ENCODE results near the gene FLRT1. TPM values are rescaled to one million over a fixed set of nuclear protein-coding genes. Genes with fewer than 3 reads are reported as not detected.

FLRT1 gene
- polyA plus RNA-seq, 1 donor from 2014 or later = 2.6 TPM

DNA sequence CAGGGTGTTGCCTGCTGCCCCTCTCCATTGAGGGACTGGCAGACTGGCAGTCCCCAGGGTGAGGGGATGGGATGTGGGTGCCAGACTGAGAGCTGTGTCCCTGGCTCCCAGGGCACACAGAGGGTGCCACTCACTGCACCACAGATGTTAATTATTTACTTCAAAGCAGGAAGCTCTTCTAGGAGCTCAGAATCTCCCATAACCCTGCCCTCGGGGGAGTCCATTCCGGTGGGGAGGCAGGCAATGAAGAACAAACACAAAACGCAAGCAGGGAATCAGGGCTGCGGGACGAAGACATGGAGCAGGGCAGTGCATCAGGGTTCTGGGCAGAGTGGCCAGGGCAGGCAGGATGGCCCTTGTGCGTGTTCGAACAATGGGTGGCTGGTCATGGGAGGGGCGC lies 24.4 kb upstream of the FLRT1 start:
- H3K9me3 ChIP-seq (ENCODE audit: low read length) = no peaks in the 10 kb centered on the region
- peaks cover 7% of the 10 kb centered on the region for H3K27me3 ChIP-seq (ENCODE audit: insufficient read depth, low read depth, low read length)
- H3K27ac ChIP-seq (ENCODE audit: low read length) = no peak overlapping the region
- H3K4me3 ChIP-seq (ENCODE audit: low read length) = no peak overlapping the region
- H3K36me3 ChIP-seq (ENCODE audit: insufficient read depth, low read length) = no peaks in the 10 kb centered on the region
- H3K9me2 ChIP-seq (ENCODE audit: insufficient read depth, low read length) = no peaks in the 10 kb centered on the region
- H3F3A ChIP-seq (ENCODE audit: insufficient read depth, low read length, poor library complexity, severe bottlenecking) = no peaks in the 10 kb centered on the region
- H3K9ac ChIP-seq (ENCODE audit: low read length) = no peak overlapping the region
- H3K4me2 ChIP-seq (ENCODE audit: low read length) = no peak overlapping the region
- no peaks in the 10 kb centered on the region for H3K79me2 ChIP-seq (replicated peaks; ENCODE audit: insufficient read depth, low read length)
- H2AFZ ChIP-seq (ENCODE audit: low read depth, low read length) = no peak overlapping the region
- no peaks in the 10 kb centered on the region for H4K20me1 ChIP-seq (ENCODE audit: insufficient read depth)
- no peak for TF ChIP-seq EP300 (conservative IDR thresholded peaks at IDR 0.05; ENCODE audit: poor library complexity, severe bottlenecking)
- no peak for TF ChIP-seq TAF1 (IDR thresholded peaks at IDR 0.05; ENCODE audit: low read depth)
- no peak for TF ChIP-seq RAD21 (conservative IDR thresholded peaks at IDR 0.05)
- TF ChIP-seq EZH2 (IDR thresholded peaks at IDR 0.05; ENCODE audit: borderline replicate concordance, insufficient read depth, low read length, poor library complexity, severe bottlenecking) = no peak
- TF ChIP-seq, protein P1, sequence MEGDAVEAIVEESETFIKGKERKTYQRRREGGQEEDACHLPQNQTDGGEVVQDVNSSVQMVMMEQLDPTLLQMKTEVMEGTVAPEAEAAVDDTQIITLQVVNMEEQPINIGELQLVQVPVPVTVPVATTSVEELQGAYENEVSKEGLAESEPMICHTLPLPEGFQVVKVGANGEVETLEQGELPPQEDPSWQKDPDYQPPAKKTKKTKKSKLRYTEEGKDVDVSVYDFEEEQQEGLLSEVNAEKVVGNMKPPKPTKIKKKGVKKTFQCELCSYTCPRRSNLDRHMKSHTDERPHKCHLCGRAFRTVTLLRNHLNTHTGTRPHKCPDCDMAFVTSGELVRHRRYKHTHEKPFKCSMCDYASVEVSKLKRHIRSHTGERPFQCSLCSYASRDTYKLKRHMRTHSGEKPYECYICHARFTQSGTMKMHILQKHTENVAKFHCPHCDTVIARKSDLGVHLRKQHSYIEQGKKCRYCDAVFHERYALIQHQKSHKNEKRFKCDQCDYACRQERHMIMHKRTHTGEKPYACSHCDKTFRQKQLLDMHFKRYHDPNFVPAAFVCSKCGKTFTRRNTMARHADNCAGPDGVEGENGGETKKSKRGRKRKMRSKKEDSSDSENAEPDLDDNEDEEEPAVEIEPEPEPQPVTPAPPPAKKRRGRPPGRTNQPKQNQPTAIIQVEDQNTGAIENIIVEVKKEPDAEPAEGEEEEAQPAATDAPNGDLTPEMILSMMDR (IDR thresholded peaks at IDR 0.05; ENCODE audit: poor library complexity, severe bottlenecking) = no peak
- no peak for TF ChIP-seq POLR2AphosphoS5 (IDR thresholded peaks at IDR 0.05)
- no peak for TF ChIP-seq SMC3 (conservative IDR thresholded peaks at IDR 0.05; ENCODE audit: poor library complexity)
- TF ChIP-seq, protein P2, sequence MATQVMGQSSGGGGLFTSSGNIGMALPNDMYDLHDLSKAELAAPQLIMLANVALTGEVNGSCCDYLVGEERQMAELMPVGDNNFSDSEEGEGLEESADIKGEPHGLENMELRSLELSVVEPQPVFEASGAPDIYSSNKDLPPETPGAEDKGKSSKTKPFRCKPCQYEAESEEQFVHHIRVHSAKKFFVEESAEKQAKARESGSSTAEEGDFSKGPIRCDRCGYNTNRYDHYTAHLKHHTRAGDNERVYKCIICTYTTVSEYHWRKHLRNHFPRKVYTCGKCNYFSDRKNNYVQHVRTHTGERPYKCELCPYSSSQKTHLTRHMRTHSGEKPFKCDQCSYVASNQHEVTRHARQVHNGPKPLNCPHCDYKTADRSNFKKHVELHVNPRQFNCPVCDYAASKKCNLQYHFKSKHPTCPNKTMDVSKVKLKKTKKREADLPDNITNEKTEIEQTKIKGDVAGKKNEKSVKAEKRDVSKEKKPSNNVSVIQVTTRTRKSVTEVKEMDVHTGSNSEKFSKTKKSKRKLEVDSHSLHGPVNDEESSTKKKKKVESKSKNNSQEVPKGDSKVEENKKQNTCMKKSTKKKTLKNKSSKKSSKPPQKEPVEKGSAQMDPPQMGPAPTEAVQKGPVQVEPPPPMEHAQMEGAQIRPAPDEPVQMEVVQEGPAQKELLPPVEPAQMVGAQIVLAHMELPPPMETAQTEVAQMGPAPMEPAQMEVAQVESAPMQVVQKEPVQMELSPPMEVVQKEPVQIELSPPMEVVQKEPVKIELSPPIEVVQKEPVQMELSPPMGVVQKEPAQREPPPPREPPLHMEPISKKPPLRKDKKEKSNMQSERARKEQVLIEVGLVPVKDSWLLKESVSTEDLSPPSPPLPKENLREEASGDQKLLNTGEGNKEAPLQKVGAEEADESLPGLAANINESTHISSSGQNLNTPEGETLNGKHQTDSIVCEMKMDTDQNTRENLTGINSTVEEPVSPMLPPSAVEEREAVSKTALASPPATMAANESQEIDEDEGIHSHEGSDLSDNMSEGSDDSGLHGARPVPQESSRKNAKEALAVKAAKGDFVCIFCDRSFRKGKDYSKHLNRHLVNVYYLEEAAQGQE (IDR thresholded peaks at IDR 0.05; ENCODE audit: borderline replicate concordance) = no peak
- no peak for TF ChIP-seq MXI1 (conservative IDR thresholded peaks at IDR 0.05; ENCODE audit: poor library complexity, severe bottlenecking)

DNA sequence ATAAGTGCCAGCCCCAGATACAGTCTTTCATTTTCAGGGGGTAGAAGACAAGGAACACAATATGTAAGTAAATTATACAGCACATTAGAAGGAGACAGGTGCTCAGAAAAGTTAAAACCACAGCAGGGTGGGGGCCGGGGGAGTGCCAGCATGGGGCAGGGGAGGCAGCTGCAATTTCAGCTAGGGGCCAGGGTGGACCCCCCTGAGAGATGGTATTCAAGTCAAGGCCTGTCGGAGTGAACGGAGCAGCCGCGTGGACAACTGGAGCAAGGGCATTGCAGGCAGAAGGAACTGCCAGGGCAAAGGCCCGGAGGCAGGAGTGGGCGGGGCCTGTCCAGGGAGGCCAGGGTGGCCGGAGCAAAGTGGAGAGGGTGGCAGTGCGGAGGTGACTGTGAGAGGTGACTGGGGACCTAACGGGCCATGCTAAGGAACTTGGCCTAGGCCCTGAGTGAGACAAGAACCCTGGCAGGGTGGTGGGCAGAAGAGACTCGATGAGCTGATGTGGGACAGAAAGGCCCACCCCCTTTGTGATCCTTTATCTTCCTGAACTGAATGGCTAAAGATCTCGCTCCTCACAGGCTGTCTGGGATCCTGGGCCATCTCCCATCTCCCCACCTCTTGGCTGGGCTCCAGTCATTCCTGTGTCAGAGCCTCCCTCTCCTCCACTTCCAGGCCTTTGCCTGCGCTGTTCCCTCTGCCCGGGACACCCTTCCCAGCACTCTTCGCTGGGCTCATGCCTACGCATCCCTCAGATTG lies 22.4 kb upstream of the FLRT1 start:
- H2AFZ ChIP-seq (ENCODE audit: low read depth, low read length) = no peak overlapping the region
- no peak overlapping the region for H3K4me2 ChIP-seq (ENCODE audit: low read length)
- no peaks in the 10 kb centered on the region for H3K36me3 ChIP-seq (ENCODE audit: insufficient read depth, low read length)
- H3K79me2 ChIP-seq (replicated peaks; ENCODE audit: insufficient read depth, low read length) = no peaks in the 10 kb centered on the region
- no peaks in the 10 kb centered on the region for H3F3A ChIP-seq (ENCODE audit: insufficient read depth, low read length, poor library complexity, severe bottlenecking)
- no peaks in the 10 kb centered on the region for H3K9me3 ChIP-seq (ENCODE audit: low read length)
- no peak overlapping the region for H3K4me3 ChIP-seq (ENCODE audit: low read length)
- TF ChIP-seq, protein P1 (IDR thresholded peaks at IDR 0.05; ENCODE audit: poor library complexity, severe bottlenecking) = no peak
- TF ChIP-seq RAD21 (conservative IDR thresholded peaks at IDR 0.05) = no peak
- no peak for TF ChIP-seq POLR2AphosphoS5 (IDR thresholded peaks at IDR 0.05)
- TF ChIP-seq EZH2 (IDR thresholded peaks at IDR 0.05; ENCODE audit: borderline replicate concordance, insufficient read depth, low read length, poor library complexity, severe bottlenecking) = no peak
- TF ChIP-seq, protein P2 (IDR thresholded peaks at IDR 0.05; ENCODE audit: borderline replicate concordance) = no peak
- no peak for TF ChIP-seq SMC3 (conservative IDR thresholded peaks at IDR 0.05; ENCODE audit: poor library complexity)
- TF ChIP-seq EP300 (conservative IDR thresholded peaks at IDR 0.05; ENCODE audit: poor library complexity, severe bottlenecking) = no peak
- no peak for TF ChIP-seq TAF1 (IDR thresholded peaks at IDR 0.05; ENCODE audit: low read depth)
- TF ChIP-seq MXI1 (conservative IDR thresholded peaks at IDR 0.05; ENCODE audit: poor library complexity, severe bottlenecking) = no peak
- H3K27ac ChIP-seq (ENCODE audit: low read length) = no peak overlapping the region
- no peaks in the 10 kb centered on the region for H3K9me2 ChIP-seq (ENCODE audit: insufficient read depth, low read length)
- H3K27me3 ChIP-seq (ENCODE audit: insufficient read depth, low read depth, low read length) = no peaks in the 10 kb centered on the region
- H3K9ac ChIP-seq (ENCODE audit: low read length) = no peak overlapping the region
- H4K20me1 ChIP-seq (ENCODE audit: insufficient read depth) = no peaks in the 10 kb centered on the region

Data from neural cell (in vitro differentiated cells).